GM18498 (cell line): ENCODE data around the gene ISX.

ENCODE experiments used
- ATAC-seq: cut with Tn5 transposase; IDR thresholded peaks from one replicate; pipeline ENCODE4 v1.9.1; 2021; ENCODE audit warnings: mild to moderate bottlenecking, moderate library complexity; ENCODE audit not compliant: unreplicated experiment

Gene ISX

GRCh38 chr22:35109616-35110015, 43.7 kb downstream of the ISX start:
- ATAC-seq, result no peak

GRCh38 chr22:35111244-35111643, 45.3 kb downstream of the ISX start:
- no peak for ATAC-seq

GRCh38 chr22:35113341-35113740, 47.4 kb downstream of the ISX start:
- no peak for ATAC-seq

- ATAC-seq, result no peak
Observed at GRCh38 chr22:35114131-35114980, 48.4 kb downstream of the ISX start.

- no peak for ATAC-seq
Observed at GRCh38 chr22:35115515-35115914, 49.6 kb downstream of the ISX start.

GRCh38 chr22:35116269-35116668, 50.3 kb downstream of the ISX start:
- ATAC-seq, result no peak

GRCh38 chr22:35116817-35117216, 50.9 kb downstream of the ISX start:
- ATAC-seq, result no peak

GRCh38 chr22:35119494-35119893, 53.5 kb downstream of the ISX start:
- ATAC-seq, result no peak

GRCh38 chr22:35124691-35125219, 58.8 kb downstream of the ISX start:
- ATAC-seq, result peak; percentile 36

GRCh38 chr22:35126993-35127392, 61.0 kb downstream of the ISX start:
- peak; percentile 48 for ATAC-seq

GRCh38 chr22:35128637-35129036, 62.7 kb downstream of the ISX start:
- ATAC-seq, result peak; percentile 59

GRCh38 chr22:35131525-35132000, 65.6 kb downstream of the ISX start:
- ATAC-seq, result no peak

GRCh38 chr22:35132568-35132967, 66.6 kb downstream of the ISX start:
- no peak for ATAC-seq

- ATAC-seq, result no peak
Observed at GRCh38 chr22:35133702-35134380, 67.9 kb downstream of the ISX start.

- peak; percentile 29 for ATAC-seq
Observed at GRCh38 chr22:35134637-35135036, 68.7 kb downstream of the ISX start.

- peak; percentile 42 for ATAC-seq
Observed at GRCh38 chr22:35135165-35135564, 69.2 kb downstream of the ISX start.
